H9 (cell line): Measurements from ENCODE around the gene PAIP2. TPM values are rescaled to one million over a fixed set of nuclear protein-coding genes. Genes with fewer than 3 reads are reported as not detected.

Experiments used
- DNase-seq: peaks from one replicate; pipeline ENCODE4 v3.0.0-alpha.2; 2017
- H2AFZ ChIP-seq: one replicate; pipeline ENCODE4 v1.6.1; 2013; ENCODE audit warnings: mild to moderate bottlenecking, low read length, control low read depth, moderate library complexity
- H2AK5ac ChIP-seq: 2 replicates; pipeline ENCODE4 v1.6.1; 2013; ENCODE audit warnings: low read length, control low read depth, mixed read lengths; ENCODE audit not compliant: insufficient read length
- H2BK120ac ChIP-seq: one replicate; pipeline ENCODE4 v1.6.1; 2013; ENCODE audit warnings: low read depth, mild to moderate bottlenecking, low read length, control low read depth, inconsistent platforms; ENCODE audit not compliant: poor library complexity, severe bottlenecking
- H2BK12ac ChIP-seq: 2 replicates; pipeline ENCODE4 v1.6.1; 2013; ENCODE audit warnings: low read length, control low read depth, mixed read lengths, low read depth; ENCODE audit not compliant: insufficient read length
- H2BK15ac ChIP-seq: 2 replicates; pipeline ENCODE4 v1.6.1; 2013; ENCODE audit warnings: low read depth, low read length, control low read depth
- H2BK20ac ChIP-seq: one replicate; pipeline ENCODE4 v1.6.1; 2013; ENCODE audit warnings: low read depth, mild to moderate bottlenecking, low read length, control low read depth, inconsistent platforms; ENCODE audit not compliant: poor library complexity, severe bottlenecking
- H2BK5ac ChIP-seq: 2 replicates; pipeline ENCODE4 v1.6.1; 2013; ENCODE audit warnings: low read length, control low read depth, mixed read lengths; ENCODE audit not compliant: insufficient read length
- H3K14ac ChIP-seq: 2 replicates; pipeline ENCODE4 v1.6.1; 2013; ENCODE audit warnings: low read length, control low read depth; ENCODE audit not compliant: insufficient read depth
- H3K18ac ChIP-seq: 2 replicates; pipeline ENCODE4 v1.6.1; 2013; ENCODE audit warnings: low read depth, mild to moderate bottlenecking, mixed read lengths, low read length, control low read depth; ENCODE audit not compliant: insufficient read length
- H3K23ac ChIP-seq: 2 replicates; pipeline ENCODE4 v1.6.1; 2013; ENCODE audit warnings: low read length, control low read depth, mixed read lengths, low read depth; ENCODE audit not compliant: insufficient read length
- H3K23me2 ChIP-seq: 2 replicates; pipeline ENCODE4 v1.6.1; 2013; ENCODE audit warnings: low read depth, mild to moderate bottlenecking, mixed read lengths, low read length, control low read depth; ENCODE audit not compliant: insufficient read length, poor library complexity, severe bottlenecking
- H3K27ac ChIP-seq: 2 replicates; pipeline ENCODE4 v1.5.1; 2013; ENCODE audit warnings: low read length, control low read depth, mixed read lengths, low read depth; ENCODE audit not compliant: insufficient read length
- H3K27me3 ChIP-seq: 2 replicates; pipeline ENCODE4 v1.6.1; 2013; ENCODE audit warnings: low read length, control low read depth, inconsistent platforms; ENCODE audit not compliant: insufficient read depth
- H3K4ac ChIP-seq: 2 replicates; pipeline ENCODE4 v1.6.1; 2013; ENCODE audit warnings: low read depth, mild to moderate bottlenecking, control low read depth, inconsistent platforms, low read length, moderate library complexity
- H3K4me1 ChIP-seq: 2 replicates; pipeline ENCODE4 v1.6.1; 2013; ENCODE audit warnings: low read length, control low read depth, inconsistent platforms; ENCODE audit not compliant: insufficient read depth
- H3K4me2 ChIP-seq: 2 replicates; pipeline ENCODE4 v1.6.1; 2013; ENCODE audit warnings: low read length, control low read depth, mixed read lengths; ENCODE audit not compliant: insufficient read length, insufficient read depth
- H3K56ac ChIP-seq: 2 replicates; pipeline ENCODE4 v1.6.1; 2013; ENCODE audit warnings: low read depth, mild to moderate bottlenecking, mixed read lengths, low read length, control low read depth; ENCODE audit not compliant: insufficient read length
- H3K79me1 ChIP-seq: 2 replicates; pipeline ENCODE4 v1.6.1; 2013; ENCODE audit warnings: low read depth, mild to moderate bottlenecking, moderate library complexity, low read length, control low read depth, inconsistent platforms; ENCODE audit not compliant: insufficient read depth, poor library complexity, severe bottlenecking
- H3K79me2 ChIP-seq: 2 replicates; pipeline ENCODE4 v1.6.1; 2013; ENCODE audit warnings: low read length, control low read depth, inconsistent platforms; ENCODE audit not compliant: insufficient read depth
- H3K9ac ChIP-seq: 2 replicates; pipeline ENCODE4 v1.6.1; 2013; ENCODE audit warnings: low read length, control low read depth, mixed read lengths; ENCODE audit not compliant: insufficient read length; ENCODE audit errors: extremely low read depth
- H3K9me3 ChIP-seq: one replicate; pipeline ENCODE4 v1.6.1; 2013; ENCODE audit warnings: low read depth, low read length, inconsistent platforms; ENCODE audit not compliant: control insufficient read depth
- H3T11ph ChIP-seq: one replicate; pipeline ENCODE4 v1.6.1; 2013; ENCODE audit warnings: mild to moderate bottlenecking, low read length, control low read depth, inconsistent platforms
- H4K20me1 ChIP-seq: one replicate; pipeline ENCODE4 v1.6.1; 2013; ENCODE audit not compliant: control insufficient read depth, insufficient read length, insufficient read depth
- H4K5ac ChIP-seq: 2 replicates; pipeline ENCODE4 v1.6.1; 2013; ENCODE audit warnings: low read depth, mild to moderate bottlenecking, mixed read lengths, low read length, control low read depth; ENCODE audit not compliant: insufficient read length
- H4K8ac ChIP-seq: replicated peaks from 2 replicates; pipeline ENCODE4 v1.6.1; 2013; ENCODE audit warnings: low read length, control low read depth, mixed read lengths, low read depth; ENCODE audit not compliant: insufficient read length
- H4K91ac ChIP-seq: 2 replicates; pipeline ENCODE4 v1.6.1; 2013; ENCODE audit warnings: low read depth, mild to moderate bottlenecking, moderate library complexity, mixed read lengths, low read length, control low read depth; ENCODE audit not compliant: insufficient read length
- H3K27ac Mint-ChIP-seq, 3 experiments: 2 replicates in 2 of 3; 3 replicates in 1 of 3; pipeline ENCODE4 v1.8.0; 2020 to 2021; ENCODE audit warnings: mixed read lengths in 3 of 3, mild to moderate bottlenecking in 1 of 3, moderate library complexity in 1 of 3
- H3K27me3 Mint-ChIP-seq: 2 replicates; pipeline ENCODE4 v1.8.0; 2021; ENCODE audit warnings: low read depth, mild to moderate bottlenecking, moderate library complexity, mixed read lengths
- H3K36me3 Mint-ChIP-seq, 3 experiments: 2 replicates in 2 of 3; 3 replicates in 1 of 3; pipeline ENCODE4 v1.8.0; 2020 to 2021; ENCODE audit warnings: low read depth in 3 of 3, mixed read lengths in 3 of 3; ENCODE audit not compliant: insufficient read depth in 1 of 3
- H3K4me1 Mint-ChIP-seq, 2 experiments: 2 replicates each; pipeline ENCODE4 v1.8.0; 2020; ENCODE audit warnings: mixed read lengths in 2 of 2
- H3K4me3 Mint-ChIP-seq, 2 experiments: 2 replicates in 1 of 2; 3 replicates in 1 of 2; pipeline ENCODE4 v1.8.0; 2020 to 2021; ENCODE audit warnings: mild to moderate bottlenecking in 2 of 2, mixed read lengths in 2 of 2, moderate library complexity in 1 of 2
- H3K9me3 Mint-ChIP-seq, 2 experiments: 2 replicates in 1 of 2; 3 replicates in 1 of 2; pipeline ENCODE4 v1.8.0; 2020; ENCODE audit warnings: mild to moderate bottlenecking in 2 of 2, mixed read lengths in 2 of 2, moderate library complexity in 1 of 2
- WGBS: extraction: QIAGEN DNeasy Blood & Tissue Kit; methylation state at CpG from one replicate; pipeline ENCODE4 v1.1.7; 2013; ENCODE audit warnings: missing lambda C conversion rate, low lambda C conversion rate, mixed read lengths; ENCODE audit not compliant: insufficient read length; ENCODE audit errors: extremely low coverage; 5-methylcytosine and 5-hydroxymethylcytosine counted together
- total RNA-seq: library from RNA; stranded (reverse); gene quantifications from 2 replicates; pipeline ENCODE4 v1.2.1, GENCODE V29; 2021
- TF ChIP-seq, protein P1 (sequence below): fragments of 200-600 bp; sonication (generic); conservative IDR thresholded peaks from 3 replicates; pipeline ENCODE4 v1.8.0; 2021; ENCODE audit warnings: antibody characterized with exemption, mild to moderate bottlenecking

The PAIP2 gene
- total RNA-seq, 1 experiment from 2014 or later = 121 TPM

- TF ChIP-seq, protein P1, sequence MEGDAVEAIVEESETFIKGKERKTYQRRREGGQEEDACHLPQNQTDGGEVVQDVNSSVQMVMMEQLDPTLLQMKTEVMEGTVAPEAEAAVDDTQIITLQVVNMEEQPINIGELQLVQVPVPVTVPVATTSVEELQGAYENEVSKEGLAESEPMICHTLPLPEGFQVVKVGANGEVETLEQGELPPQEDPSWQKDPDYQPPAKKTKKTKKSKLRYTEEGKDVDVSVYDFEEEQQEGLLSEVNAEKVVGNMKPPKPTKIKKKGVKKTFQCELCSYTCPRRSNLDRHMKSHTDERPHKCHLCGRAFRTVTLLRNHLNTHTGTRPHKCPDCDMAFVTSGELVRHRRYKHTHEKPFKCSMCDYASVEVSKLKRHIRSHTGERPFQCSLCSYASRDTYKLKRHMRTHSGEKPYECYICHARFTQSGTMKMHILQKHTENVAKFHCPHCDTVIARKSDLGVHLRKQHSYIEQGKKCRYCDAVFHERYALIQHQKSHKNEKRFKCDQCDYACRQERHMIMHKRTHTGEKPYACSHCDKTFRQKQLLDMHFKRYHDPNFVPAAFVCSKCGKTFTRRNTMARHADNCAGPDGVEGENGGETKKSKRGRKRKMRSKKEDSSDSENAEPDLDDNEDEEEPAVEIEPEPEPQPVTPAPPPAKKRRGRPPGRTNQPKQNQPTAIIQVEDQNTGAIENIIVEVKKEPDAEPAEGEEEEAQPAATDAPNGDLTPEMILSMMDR = no peak
- no peak overlapping the region for H4K91ac ChIP-seq
- no peak overlapping the region for H2BK5ac ChIP-seq
- Mint-ChIP-seq H3K27ac (no peak overlapping the region), H3K9me3 (no peaks in the 10 kb centered on the region), H3K4me3 (no peak overlapping the region), H3K36me3 (peaks cover 0 to 17% (median 15%) of the 10 kb centered on the region in 3 experiments; a peak in 4 of 7 replicates), H3K27me3 (no peaks in the 10 kb centered on the region), H3K4me1 (peaks cover 72 to 76% of the 10 kb centered on the region in 2 experiments)
- no peak overlapping the region for H3K27ac ChIP-seq
- no peak overlapping the region for H3K4me2 ChIP-seq
- no peak overlapping the region for H2BK12ac ChIP-seq
- no peak overlapping the region for H4K5ac ChIP-seq
- no CpG with 5 or more reads among the region's 3 CpGs for WGBS
- H3K56ac ChIP-seq = no peak overlapping the region
- H3K9me3 ChIP-seq = no peaks in the 10 kb centered on the region
- H3K14ac ChIP-seq = no peak overlapping the region
- H3K9ac ChIP-seq = no peak overlapping the region
- H3K79me2 ChIP-seq = peaks cover 78% of the 10 kb centered on the region
- H2BK20ac ChIP-seq = no peak overlapping the region
- H3K27me3 ChIP-seq = no peaks in the 10 kb centered on the region
- H3K18ac ChIP-seq = no peak overlapping the region
- H3K4me1 ChIP-seq = no peaks in the 10 kb centered on the region; the same call in 1 of the 2 replicates
- H4K8ac ChIP-seq = no peak overlapping the region
- H3K23ac ChIP-seq = no peak overlapping the region
- no peaks in the 10 kb centered on the region for H4K20me1 ChIP-seq
- no peak for DNase-seq
- H3T11ph ChIP-seq = no peak overlapping the region
- no peak overlapping the region for H2BK120ac ChIP-seq
- H2AFZ ChIP-seq = no peak overlapping the region
- H3K79me1 ChIP-seq = no peaks in the 10 kb centered on the region
- H2BK15ac ChIP-seq = no peak overlapping the region
- H2AK5ac ChIP-seq = no peak overlapping the region
- no peaks in the 10 kb centered on the region for H3K23me2 ChIP-seq
- H3K4ac ChIP-seq = no peak overlapping the region
Observed at GRCh38 chr5:139306628-139307379, 34.9 kb upstream of the PAIP2 start.
